IMR-90 (cell line): ENCODE measurements around the gene DPYSL3. TPM values are rescaled to one million over a fixed set of nuclear protein-coding genes. Genes with fewer than 3 reads are reported as not detected.

Experiments used
- ATAC-seq: fragments of 200-7000 bp; cut with Tn5 transposase; 2 replicates; pipeline ENCODE4 v1.9.1; 2020; ENCODE audit warnings: low read depth, mild to moderate bottlenecking, moderate library complexity
- BruUV-seq: library from RNA; stranded (reverse); fragments of 400-500 nt; replicated peaks from 2 replicates; lab custom pipeline; 2021; lab: Mats Ljungman, UMichigan
- CTCF ChIA-PET: fragments of 300-600 bp; formaldehyde crosslinking; extraction: SDS; loops from one replicate; lab custom pipeline; 2021; ENCODE audit warnings: antibody characterized with exemption; lab: Yijun Ruan, JAX
- POLR2A ChIA-PET: fragments of 300-600 bp; sonication (Branson Sonifier 250); formaldehyde crosslinking; loops from one replicate; lab custom pipeline; 2022; ENCODE audit warnings: antibody characterized with exemption; ENCODE audit not compliant: unreplicated experiment; lab: Charles Lee
- DNase-seq: peaks from one replicate; pipeline ENCODE4 v3.0.0; 2013
- H2AFZ ChIP-seq: replicated peaks from 2 replicates; pipeline ENCODE3; 2013; ENCODE audit warnings: low read length, mild to moderate bottlenecking; ENCODE audit not compliant: poor library complexity
- H2AK5ac ChIP-seq: 2 replicates; pipeline ENCODE4 v1.6.1; 2013; ENCODE audit warnings: low read depth, low read length, inconsistent platforms
- H2AK9ac ChIP-seq: replicated peaks from 2 replicates; pipeline ENCODE3; 2013; ENCODE audit warnings: mild to moderate bottlenecking, low read depth, low read length, moderate library complexity; ENCODE audit not compliant: poor library complexity
- H2BK120ac ChIP-seq: 2 replicates; pipeline ENCODE4 v1.6.1; 2013; ENCODE audit warnings: low read depth, low read length, inconsistent platforms
- H2BK15ac ChIP-seq: 3 replicates; pipeline ENCODE4 v1.6.1; 2013; ENCODE audit warnings: low read depth, low read length, inconsistent platforms
- H2BK20ac ChIP-seq: 2 replicates; pipeline ENCODE4 v1.6.1; 2013; ENCODE audit warnings: low read depth, mild to moderate bottlenecking, inconsistent platforms, low read length, moderate library complexity
- H2BK5ac ChIP-seq: 2 replicates; pipeline ENCODE4 v1.6.1; 2013; ENCODE audit warnings: mild to moderate bottlenecking, low read depth, low read length, inconsistent platforms; ENCODE audit not compliant: poor library complexity, severe bottlenecking
- H3K14ac ChIP-seq: replicated peaks from 2 replicates; pipeline ENCODE4 v1.6.1; 2013; ENCODE audit warnings: low read depth, low read length, inconsistent platforms
- H3K18ac ChIP-seq: 2 replicates; pipeline ENCODE4 v1.6.1; 2013; ENCODE audit warnings: low read depth, low read length, control low read depth
- H3K23ac ChIP-seq: 2 replicates; pipeline ENCODE4 v1.6.1; 2013; ENCODE audit warnings: low read depth, low read length, inconsistent platforms
- H3K27ac ChIP-seq: 2 replicates; pipeline ENCODE4 v1.5.1; 2013; ENCODE audit warnings: mild to moderate bottlenecking, control low read depth, low read length; ENCODE audit not compliant: insufficient read depth
- H3K27me3 ChIP-seq: 2 replicates; pipeline ENCODE4 v1.6.1; 2013; ENCODE audit warnings: low read length; ENCODE audit not compliant: control insufficient read depth, insufficient read depth
- H3K36me3 ChIP-seq: 2 replicates; pipeline ENCODE4 v1.6.1; 2013; ENCODE audit warnings: low read length, mixed read lengths; ENCODE audit not compliant: control insufficient read depth, insufficient read depth
- H3K4ac ChIP-seq: 2 replicates; pipeline ENCODE4 v1.6.1; 2013; ENCODE audit warnings: low read depth, low read length, inconsistent platforms
- H3K4me1 ChIP-seq: 2 replicates; pipeline ENCODE4 v1.6.1; 2013; ENCODE audit warnings: low read length, mixed read lengths; ENCODE audit not compliant: control insufficient read depth, insufficient read depth
- H3K4me2 ChIP-seq: 2 replicates; pipeline ENCODE4 v1.6.1; 2013; ENCODE audit warnings: low read depth, mild to moderate bottlenecking, control low read depth, low read length, moderate library complexity
- H3K4me3 ChIP-seq: 2 replicates; pipeline ENCODE4 v1.5.1; 2013; ENCODE audit warnings: low read depth, mild to moderate bottlenecking, control low read depth, low read length, moderate library complexity; ENCODE audit not compliant: insufficient read depth
- H3K56ac ChIP-seq: 2 replicates; pipeline ENCODE4 v1.6.1; 2013; ENCODE audit warnings: low read length, inconsistent platforms; ENCODE audit not compliant: insufficient read depth; ENCODE audit errors: extremely low read depth
- H3K79me1 ChIP-seq, 2 experiments: 2 replicates each; pipeline ENCODE4 v1.6.1; 2013; ENCODE audit warnings: low read length in 2 of 2, inconsistent platforms in 1 of 2, low read depth in 1 of 2
- H3K9ac ChIP-seq: 2 replicates; pipeline ENCODE4 v1.6.1; 2013; ENCODE audit warnings: low read depth, low read length, control low read depth
- H3K9me1 ChIP-seq: 2 replicates; pipeline ENCODE4 v1.6.1; 2013; ENCODE audit warnings: low read length, inconsistent platforms; ENCODE audit not compliant: insufficient read depth
- H3K9me3 ChIP-seq: 2 replicates; pipeline ENCODE4 v1.6.1; 2013; ENCODE audit warnings: low read length; ENCODE audit not compliant: control insufficient read depth, insufficient read depth
- H4K20me1 ChIP-seq: 2 replicates; pipeline ENCODE4 v1.6.1; 2013; ENCODE audit warnings: low read length, inconsistent platforms; ENCODE audit not compliant: insufficient read depth
- H4K5ac ChIP-seq: 2 replicates; pipeline ENCODE4 v1.6.1; 2013; ENCODE audit warnings: mild to moderate bottlenecking, low read depth, low read length, control low read depth
- H4K8ac ChIP-seq, 2 experiments: 2 replicates each; pipeline ENCODE4 v1.6.1; 2013; ENCODE audit warnings: low read depth in 2 of 2, low read length in 2 of 2, control low read depth in 1 of 2, inconsistent platforms in 1 of 2
- H4K91ac ChIP-seq: 2 replicates; pipeline ENCODE4 v1.6.1; 2013; ENCODE audit warnings: low read depth, low read length, inconsistent platforms; ENCODE audit not compliant: insufficient read depth
- MAZ ChIP-seq: IDR thresholded peaks from 2 replicates; pipeline ENCODE4 v1.6.1; 2012; ENCODE audit warnings: low read depth, mild to moderate bottlenecking, low read length, improper control_type of control experiment, moderate library complexity, borderline replicate concordance
- MXI1 ChIP-seq: IDR thresholded peaks from 2 replicates; pipeline ENCODE4 v1.6.1; 2012; ENCODE audit warnings: low read depth, mild to moderate bottlenecking, low read length, moderate library complexity, borderline replicate concordance
- RFX5 ChIP-seq: IDR thresholded peaks from 2 replicates; pipeline ENCODE4 v1.8.0; 2012; ENCODE audit warnings: low read depth, mild to moderate bottlenecking, low read length, moderate library complexity
- WGBS, 2 experiments: methylation state at CpG; one replicate each; pipeline versions ENCODE4 v1.1.5 to v1.1.7; 2013; ENCODE audit warnings: missing lambda C conversion rate in 2 of 2; ENCODE audit not compliant: insufficient read length in 1 of 2; ENCODE audit errors: extremely low coverage in 2 of 2; 5-methylcytosine and 5-hydroxymethylcytosine counted together
- dilution Hi-C: fragments of 300-500 bp; cut with HindIII; formaldehyde crosslinking; loops from one replicate; pipeline ENCODE4 v1.14.3; 2018; ENCODE audit warnings: low sequenced_read_pairs; ENCODE audit not compliant: unreplicated experiment
- in situ Hi-C: fragments of 300-500 bp; cut with MboI; formaldehyde crosslinking; loops from 3 replicates; pipeline ENCODE4 v1.14.3; 2019; ENCODE audit warnings: low sequenced_read_pairs, inconsistent platforms, mixed read lengths
- intact Hi-C: fragments of 100-400 bp; cut with micrococcal nuclease; formaldehyde crosslinking; loops from 2 replicates; pipeline ENCODE4 v1.10.0; 2022
- polyA plus RNA-seq, 3 experiments: library from polyadenylated mRNA; depleted of rRNA; stranded (reverse); fragments of >200 nt; gene quantifications; 2 replicates each; pipeline ENCODE4 v1.2.3, GENCODE V29; 2012; ENCODE audit warnings: low replicate concordance in 1 of 3
- total RNA-seq: library from RNA; depleted of rRNA; stranded (reverse); fragments of >200 nt; gene quantifications from 2 replicates; pipeline ENCODE4 v1.2.3, GENCODE V29; 2012
- TF ChIP-seq, protein P1 (sequence below): fragments of 150-350 bp; IDR thresholded peaks from 2 replicates; pipeline ENCODE4 v1.6.1; 2016; ENCODE audit warnings: low read depth, mild to moderate bottlenecking, low read length, moderate library complexity, borderline replicate concordance

DPYSL3 gene
- total and polyA plus RNA-seq, 2 of the 4 experiments (the other 2 are of a cell fraction) = 50.2 to 60.9 TPM

DNA sequence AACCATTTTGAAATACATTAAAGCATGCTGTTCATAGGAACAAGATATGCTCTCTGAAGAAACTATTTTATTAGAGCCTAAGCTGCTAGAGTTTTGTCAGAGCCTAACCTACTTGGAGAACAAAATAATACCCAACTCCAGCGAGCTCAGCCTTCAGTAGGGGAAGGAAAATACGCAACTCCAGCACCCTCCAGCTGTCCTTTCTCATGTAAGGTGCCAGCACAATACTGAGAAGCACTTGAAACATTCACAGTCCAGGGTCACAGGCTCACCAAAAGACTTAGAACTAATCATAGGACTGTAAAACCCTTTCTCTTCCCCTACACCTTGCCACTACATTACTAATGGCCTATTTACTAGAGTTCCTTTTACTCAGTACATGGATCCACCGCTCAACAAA, 18.9 kb downstream of the DPYSL3 start:
- Histone ChIP-seq H2BK5ac (no peak overlapping the region), H3K4me2 (no peak overlapping the region), H3K36me3 (no peaks in the 10 kb centered on the region), H4K91ac (no peak overlapping the region), H4K8ac (no peak overlapping the region), H3K4me1 (no peaks in the 10 kb centered on the region), H2BK20ac (no peak overlapping the region), H3K23ac (no peak overlapping the region), H3K14ac (no peak overlapping the region), H4K5ac (no peak overlapping the region), H3K56ac (no peak overlapping the region), H2AK9ac (no peak overlapping the region), H2BK120ac (no peak overlapping the region), H3K4me3 (no peak overlapping the region), H3K27me3 (no peaks in the 10 kb centered on the region), H3K9me3 (no peaks in the 10 kb centered on the region), H3K27ac (no peak overlapping the region), H2AFZ (no peak overlapping the region), H2AK5ac (no peak overlapping the region), H3K79me1 (peaks cover 19 to 28% of the 10 kb centered on the region in 2 experiments), H3K4ac (no peak overlapping the region), H3K9me1 (no peaks in the 10 kb centered on the region), H3K18ac (no peak overlapping the region), H3K9ac (no peak overlapping the region), H4K20me1 (no peaks in the 10 kb centered on the region), H2BK15ac (no peak overlapping the region)
- dilution Hi-C loops = no loop called here
- intact Hi-C loops = loop anchor here (2.0 kb wide), 1 partner anchor 16 kb away; no protein-coding TSS in a partner anchor
- WGBS, 2 experiments = no CpG with 5 or more reads among the region's 3 CpGs
- TF ChIP-seq MXI1 = no peak
- no peak for TF ChIP-seq MAZ
- no peak for TF ChIP-seq RFX5
- TF ChIP-seq, protein P1, sequence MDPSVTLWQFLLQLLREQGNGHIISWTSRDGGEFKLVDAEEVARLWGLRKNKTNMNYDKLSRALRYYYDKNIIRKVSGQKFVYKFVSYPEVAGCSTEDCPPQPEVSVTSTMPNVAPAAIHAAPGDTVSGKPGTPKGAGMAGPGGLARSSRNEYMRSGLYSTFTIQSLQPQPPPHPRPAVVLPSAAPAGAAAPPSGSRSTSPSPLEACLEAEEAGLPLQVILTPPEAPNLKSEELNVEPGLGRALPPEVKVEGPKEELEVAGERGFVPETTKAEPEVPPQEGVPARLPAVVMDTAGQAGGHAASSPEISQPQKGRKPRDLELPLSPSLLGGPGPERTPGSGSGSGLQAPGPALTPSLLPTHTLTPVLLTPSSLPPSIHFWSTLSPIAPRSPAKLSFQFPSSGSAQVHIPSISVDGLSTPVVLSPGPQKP = no peak
- DNase-seq = no peak
- ATAC-seq = no peak
- in situ Hi-C loops = no loop called here
- POLR2A ChIA-PET = no interaction called here
- CTCF ChIA-PET = interaction anchor here (0.6 kb wide), 1 partner anchor 1010 kb away, joined by 6 read pairs; no protein-coding TSS in a partner anchor
- BruUV-seq = no TSS peak
